ENCODE results near the gene RIMKLA. TPM values are rescaled to one million over a fixed set of nuclear protein-coding genes. Genes with fewer than 3 reads are reported as not detected.

RIMKLA gene, protein sequence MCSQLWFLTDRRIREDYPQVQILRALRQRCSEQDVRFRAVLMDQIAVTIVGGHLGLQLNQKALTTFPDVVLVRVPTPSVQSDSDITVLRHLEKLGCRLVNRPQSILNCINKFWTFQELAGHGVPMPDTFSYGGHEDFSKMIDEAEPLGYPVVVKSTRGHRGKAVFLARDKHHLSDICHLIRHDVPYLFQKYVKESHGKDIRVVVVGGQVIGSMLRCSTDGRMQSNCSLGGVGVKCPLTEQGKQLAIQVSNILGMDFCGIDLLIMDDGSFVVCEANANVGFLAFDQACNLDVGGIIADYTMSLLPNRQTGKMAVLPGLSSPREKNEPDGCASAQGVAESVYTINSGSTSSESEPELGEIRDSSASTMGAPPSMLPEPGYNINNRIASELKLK
- polyA plus RNA-seq (2011; rRNA removed) (not detected in 2 replicates), polyA minus RNA-seq (2011; rRNA and poly(A)+ RNA removed) (0.05 TPM in 1 of 2 replicates, not detected in the other)

DNA sequence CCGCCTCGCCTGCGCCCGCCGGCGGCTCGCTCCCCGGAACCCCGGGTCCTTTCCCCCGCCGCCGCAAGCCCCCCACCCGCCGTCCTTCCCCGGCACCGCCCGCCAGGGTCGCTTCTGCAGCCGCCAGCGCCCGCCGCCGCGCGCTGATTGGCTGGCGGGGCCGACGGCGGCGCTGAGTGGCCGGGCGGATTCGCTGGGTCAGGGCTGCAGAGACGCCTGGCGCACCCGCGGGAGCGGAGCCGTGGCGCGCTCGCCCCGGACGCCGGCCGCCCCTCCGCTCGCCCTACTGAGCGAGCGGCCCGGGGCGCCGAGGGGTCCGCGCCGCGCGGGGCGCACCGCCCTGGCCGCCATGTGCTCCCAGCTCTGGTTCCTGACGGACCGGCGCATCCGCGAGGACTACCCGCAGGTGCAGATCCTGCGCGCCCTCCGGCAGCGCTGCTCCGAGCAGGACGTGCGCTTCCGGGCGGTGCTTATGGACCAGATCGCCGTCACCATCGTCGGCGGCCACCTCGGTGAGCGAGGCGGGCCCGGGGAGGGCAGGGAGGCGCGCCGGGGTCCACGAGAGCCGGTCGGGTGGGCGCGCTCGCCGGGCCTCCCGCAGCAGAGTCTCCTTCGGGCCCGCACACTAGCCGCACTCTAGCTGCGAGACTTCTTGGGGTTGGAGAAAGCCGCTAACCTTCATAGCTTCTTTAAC is at the start of gene RIMKLA:
Gene RIMKLA, plus strand, starts transcription at position 207 of the 694 bp plus-strand sequence. Its CDS starts 143 bp downstream, at position 350.
- DNase-seq (ENCODE audit: low read depth, low spot score) = no peak
- ChIA-PET CTCF (no interaction called here), POLR2A (no interaction called here)
- no peaks in the 10 kb centered on the region for H3K9me3 ChIP-seq (ENCODE audit: control insufficient read depth, insufficient read depth, low read length)
- TF ChIP-seq, protein P1, sequence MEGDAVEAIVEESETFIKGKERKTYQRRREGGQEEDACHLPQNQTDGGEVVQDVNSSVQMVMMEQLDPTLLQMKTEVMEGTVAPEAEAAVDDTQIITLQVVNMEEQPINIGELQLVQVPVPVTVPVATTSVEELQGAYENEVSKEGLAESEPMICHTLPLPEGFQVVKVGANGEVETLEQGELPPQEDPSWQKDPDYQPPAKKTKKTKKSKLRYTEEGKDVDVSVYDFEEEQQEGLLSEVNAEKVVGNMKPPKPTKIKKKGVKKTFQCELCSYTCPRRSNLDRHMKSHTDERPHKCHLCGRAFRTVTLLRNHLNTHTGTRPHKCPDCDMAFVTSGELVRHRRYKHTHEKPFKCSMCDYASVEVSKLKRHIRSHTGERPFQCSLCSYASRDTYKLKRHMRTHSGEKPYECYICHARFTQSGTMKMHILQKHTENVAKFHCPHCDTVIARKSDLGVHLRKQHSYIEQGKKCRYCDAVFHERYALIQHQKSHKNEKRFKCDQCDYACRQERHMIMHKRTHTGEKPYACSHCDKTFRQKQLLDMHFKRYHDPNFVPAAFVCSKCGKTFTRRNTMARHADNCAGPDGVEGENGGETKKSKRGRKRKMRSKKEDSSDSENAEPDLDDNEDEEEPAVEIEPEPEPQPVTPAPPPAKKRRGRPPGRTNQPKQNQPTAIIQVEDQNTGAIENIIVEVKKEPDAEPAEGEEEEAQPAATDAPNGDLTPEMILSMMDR (IDR thresholded peaks at IDR 0.05; ENCODE audit: low read depth, low read length) = no peak
- H3K27ac ChIP-seq (ENCODE audit: low read depth, low read length) = no peak within 1 kb of the TSS
- H3K4me3 ChIP-seq (ENCODE audit: low read depth, low read length) = peak within 1 kb of the TSS; percentile 51
- peaks cover 23% of the 10 kb centered on the region for H3K27me3 ChIP-seq (ENCODE audit: control insufficient read depth, insufficient read depth, low read length)

DNA sequence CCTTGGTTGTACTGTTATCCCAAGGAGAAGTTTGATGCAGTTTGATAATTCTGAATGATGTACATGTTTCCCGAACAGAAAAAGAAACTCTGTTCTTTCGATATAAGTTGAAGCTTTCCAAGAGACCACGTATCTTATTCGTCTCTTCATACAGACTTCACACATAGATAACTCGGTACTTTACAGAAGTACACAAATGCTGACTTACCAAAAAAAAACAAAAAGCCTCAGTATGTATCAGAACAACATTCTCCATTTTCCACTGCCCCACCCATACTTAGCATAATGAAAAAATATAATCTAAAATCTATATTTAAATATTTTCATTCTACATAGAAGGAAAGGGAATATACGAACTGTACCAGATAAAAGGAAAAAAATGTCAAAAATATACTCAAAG is 47.7 kb upstream of the RIMKLA start:
- Histone ChIP-seq H3K4me3 (ENCODE audit: low read depth, low read length) (no peak overlapping the region; the same call in 1 of the 2 replicates), H3K27me3 (ENCODE audit: control insufficient read depth, insufficient read depth, low read length) (no peaks in the 10 kb centered on the region), H3K9me3 (ENCODE audit: control insufficient read depth, insufficient read depth, low read length) (no peaks in the 10 kb centered on the region; the same call in 1 of the 2 replicates), H3K27ac (ENCODE audit: low read depth, low read length) (no peak overlapping the region)
- TF ChIP-seq, protein P1 (IDR thresholded peaks at IDR 0.05; ENCODE audit: low read depth, low read length) = no peak
- ChIA-PET POLR2A (no interaction called here), CTCF (interaction anchor here (3.6 kb wide), 1 partner anchor 159 kb away, joined by 18 read pairs; no protein-coding TSS in a partner anchor)
- no peak for DNase-seq (ENCODE audit: low read depth, low spot score)

DNA sequence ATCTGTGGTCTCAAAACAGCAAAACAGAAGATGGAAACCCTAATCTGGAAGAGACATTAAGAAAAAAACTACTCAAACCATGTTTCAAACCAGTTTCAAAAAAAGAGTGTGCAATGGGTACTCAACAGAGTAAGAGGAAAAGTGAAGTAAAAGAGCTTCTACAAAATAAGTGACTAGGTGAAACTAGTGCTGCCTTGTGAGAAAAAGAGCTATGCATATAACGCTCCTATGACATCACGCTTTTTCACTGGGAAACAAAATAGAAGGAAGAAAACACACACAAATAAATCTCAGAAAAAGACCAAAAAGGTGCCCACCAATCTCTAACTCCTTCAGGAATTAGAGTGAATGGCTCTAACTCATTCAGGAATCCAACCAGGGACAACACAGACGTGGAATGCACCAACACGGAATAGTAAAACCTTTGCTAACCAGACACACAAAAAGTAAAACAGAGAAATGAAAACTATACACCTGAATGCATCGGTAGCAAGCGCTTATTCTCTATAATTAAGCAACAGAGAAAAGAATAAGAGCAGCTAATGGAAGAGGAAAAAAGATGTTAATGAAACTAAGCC is 46.8 kb upstream of the RIMKLA start:
- Histone ChIP-seq H3K27me3 (ENCODE audit: control insufficient read depth, insufficient read depth, low read length) (no peaks in the 10 kb centered on the region), H3K9me3 (ENCODE audit: control insufficient read depth, insufficient read depth, low read length) (no peaks in the 10 kb centered on the region; the same call in 1 of the 2 replicates), H3K27ac (ENCODE audit: low read depth, low read length) (no peak overlapping the region), H3K4me3 (ENCODE audit: low read depth, low read length) (peak overlapping the region; percentile 94)
- TF ChIP-seq, protein P1 (IDR thresholded peaks at IDR 0.05; ENCODE audit: low read depth, low read length) = no peak
- ChIA-PET POLR2A (no interaction called here), CTCF (interaction anchor here (0.6 to 3.6 kb wide), 2 partner anchors 160 to 300 kb away, joined by 3 to 18 read pairs; no protein-coding TSS in a partner anchor)
- no peak for DNase-seq (ENCODE audit: low read depth, low spot score)

DNA sequence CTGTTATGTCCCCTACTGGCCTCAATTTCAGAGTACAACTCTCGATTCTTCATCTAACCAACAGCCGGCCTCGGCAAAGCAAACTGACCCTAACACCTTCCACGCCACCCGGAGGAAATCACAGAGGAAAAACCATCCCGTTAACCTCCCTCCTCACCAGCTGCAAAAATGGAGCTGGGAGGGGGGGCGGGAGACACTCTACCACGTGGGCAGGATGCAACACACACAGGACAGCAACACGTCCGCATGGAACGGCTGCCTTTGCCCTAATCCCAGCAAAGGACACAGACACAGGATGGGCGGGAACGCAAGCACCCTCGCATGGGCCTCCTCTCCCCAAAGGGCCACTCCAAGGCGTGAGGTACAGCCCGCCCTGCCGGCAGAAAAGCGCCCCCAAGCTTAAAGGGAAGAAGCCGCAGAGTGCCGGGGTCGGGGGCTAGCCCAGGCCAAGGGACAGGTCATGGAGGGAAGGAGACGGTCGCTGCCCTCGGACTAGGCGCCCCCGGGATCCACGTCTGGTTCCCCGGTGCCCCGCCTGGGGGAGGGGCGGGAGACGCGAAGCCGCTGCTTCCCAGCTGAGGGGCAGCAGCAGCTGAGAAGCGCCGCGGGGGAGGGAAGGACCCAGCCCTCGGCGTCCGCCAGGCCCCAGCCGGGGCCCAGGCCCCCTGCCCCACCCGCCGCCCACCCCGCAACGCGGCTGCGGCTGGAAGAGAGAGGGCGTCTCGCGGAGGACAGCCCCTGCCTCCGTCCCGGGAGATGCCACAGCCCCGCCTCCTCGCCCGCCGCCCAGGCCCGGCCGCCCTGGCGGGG is 46.1 kb upstream of the RIMKLA start:
- peak overlapping the region; percentile 71 for H3K27ac ChIP-seq (ENCODE audit: low read depth, low read length)
- TF ChIP-seq, protein P1 (IDR thresholded peaks at IDR 0.05; ENCODE audit: low read depth, low read length) = no peak
- H3K9me3 ChIP-seq (ENCODE audit: control insufficient read depth, insufficient read depth, low read length) = no peaks in the 10 kb centered on the region; the same call in 1 of the 2 replicates
- no peaks in the 10 kb centered on the region for H3K27me3 ChIP-seq (ENCODE audit: control insufficient read depth, insufficient read depth, low read length)
- peak overlapping the region; percentile 94 for H3K4me3 ChIP-seq (ENCODE audit: low read depth, low read length)
- no peak for DNase-seq (ENCODE audit: low read depth, low spot score)
- POLR2A ChIA-PET = no interaction called here
- CTCF ChIA-PET = interaction anchor here (0.6 to 3.6 kb wide), 2 partner anchors 160 to 301 kb away, joined by 3 to 18 read pairs; no protein-coding TSS in a partner anchor
